Hindlimb muscle (tissue), 1 donor: Measurements from ENCODE around the gene AK9. TPM values are rescaled to one million over a fixed set of nuclear protein-coding genes. Genes with fewer than 3 reads are reported as not detected.
"Not testable (repeated sequence)": the region's sequence is repeated elsewhere in the genome, so short reads cannot be mapped to it uniquely, and the experiment has no call there.

Source experiments
- DNase-seq: peaks from one replicate; pipeline ENCODE4 v3.0.0-alpha.2; 2013
- polyA plus RNA-seq: library from polyadenylated mRNA; unstranded; fragments of 120-200 nt; gene quantifications from one replicate; pipeline ENCODE4 v1.2.1, GENCODE V29; 2013; ENCODE audit not compliant: insufficient read length

Gene AK9
- polyA plus RNA-seq, 1 donor, result 7.5 TPM

- DNase-seq, result no peak
Observed at GRCh38 chr6:109695468-109695867, 4.5 kb upstream of the AK9 start.

GRCh38 chr6:109693111-109693510 lies 2.1 kb upstream of the AK9 start:
- no peak for DNase-seq

GRCh38 chr6:109690373-109690736 lies 647 bp downstream of the AK9 start:
- no peak for DNase-seq

GRCh38 chr6:109687271-109687761 lies 3.7 kb downstream of the AK9 start:
- no peak for DNase-seq

- no peak for DNase-seq
Observed at GRCh38 chr6:109686566-109687265, 4.3 kb downstream of the AK9 start.

GRCh38 chr6:109678661-109679505 lies 12.1 kb downstream of the AK9 start:
- DNase-seq, result not testable (repeated sequence)

- no peak for DNase-seq
Observed at GRCh38 chr6:109678240-109678639, 12.8 kb downstream of the AK9 start.

- no peak for DNase-seq
Observed at GRCh38 chr6:109676724-109677123, 14.3 kb downstream of the AK9 start.

GRCh38 chr6:109672839-109673238 lies 18.2 kb downstream of the AK9 start:
- DNase-seq, result no peak

- no peak for DNase-seq
Observed at GRCh38 chr6:109672175-109672574, 18.8 kb downstream of the AK9 start.

GRCh38 chr6:109671733-109672132 lies 19.3 kb downstream of the AK9 start:
- DNase-seq, result no peak

- DNase-seq, result no peak
Observed at GRCh38 chr6:109669811-109670210, 21.2 kb downstream of the AK9 start.

GRCh38 chr6:109662192-109662591 lies 28.8 kb downstream of the AK9 start:
- no peak for DNase-seq

- no peak for DNase-seq
Observed at GRCh38 chr6:109660526-109661320, 30.3 kb downstream of the AK9 start.

GRCh38 chr6:109655761-109656262 lies 35.2 kb downstream of the AK9 start:
- no peak for DNase-seq

GRCh38 chr6:109653264-109653663 lies 37.7 kb downstream of the AK9 start:
- DNase-seq, result no peak

- no peak for DNase-seq
Observed at GRCh38 chr6:109644131-109644530, 46.9 kb downstream of the AK9 start.

GRCh38 chr6:109632405-109632804 lies 58.6 kb downstream of the AK9 start:
- DNase-seq, result no peak

GRCh38 chr6:109631403-109631802 lies 59.6 kb downstream of the AK9 start:
- no peak for DNase-seq

GRCh38 chr6:109628158-109629000 lies 62.6 kb downstream of the AK9 start:
- no peak for DNase-seq

- no peak for DNase-seq
Observed at GRCh38 chr6:109626311-109626710, 64.7 kb downstream of the AK9 start.

GRCh38 chr6:109625199-109625598 lies 65.8 kb downstream of the AK9 start:
- DNase-seq, result no peak
